PFSK-1 (cell line): ENCODE data around the gene PGLYRP2.

Experiments used
- FOXP2 ChIP-seq: optimal IDR thresholded peaks from 2 replicates; pipeline ENCODE3; 2011; ENCODE audit warnings: borderline replicate concordance, control low read depth, inconsistent platforms; ENCODE audit not compliant: insufficient read depth; ENCODE audit errors: extremely low read length, extremely low read depth
- POLR2AphosphoS5 ChIP-seq: IDR thresholded peaks from 2 replicates; pipeline ENCODE4 v1.6.1; 2012; ENCODE audit warnings: low read depth, mild to moderate bottlenecking, control low read depth, low read length, moderate library complexity
- REST ChIP-seq, 2 experiments: IDR thresholded peaks; 2 replicates each; pipeline versions ENCODE4 v1.6.1 to v1.8.0; 2011 to 2012; ENCODE audit warnings: low read depth in 2 of 2, low read length in 2 of 2, control low read depth in 1 of 2, inconsistent platforms in 1 of 2, mild to moderate bottlenecking in 1 of 2, moderate library complexity in 1 of 2; ENCODE audit not compliant: insufficient read depth in 1 of 2
- SIN3A ChIP-seq: IDR thresholded peaks from 2 replicates; pipeline ENCODE4 v1.6.1; 2012; ENCODE audit warnings: mild to moderate bottlenecking, low read length, moderate library complexity, borderline replicate concordance; ENCODE audit not compliant: insufficient read depth
- TAF1 ChIP-seq: IDR thresholded peaks from 2 replicates; pipeline ENCODE4 v1.6.1; 2012; ENCODE audit warnings: low read length, control low read depth, borderline replicate concordance; ENCODE audit not compliant: insufficient read depth

Gene PGLYRP2

GRCh38 chr19:15469513-15470297 is 9.6 kb downstream of the PGLYRP2 start:
- TF ChIP-seq REST (IDR thresholded peaks at IDR 0.05; ENCODE audit: insufficient read depth in 1 of 2, low read depth in 2 of 2, low read length in 2 of 2) (no peak), SIN3A (no peak), POLR2AphosphoS5 (no peak), TAF1 (no peak), FOXP2 (no peak)

GRCh38 chr19:15468675-15469512 is 10.4 kb downstream of the PGLYRP2 start:
- TF ChIP-seq TAF1 (no peak), SIN3A (no peak), FOXP2 (no peak), POLR2AphosphoS5 (no peak)

GRCh38 chr19:15467734-15468214 is 11.5 kb downstream of the PGLYRP2 start:
- TF ChIP-seq FOXP2, result no peak
- TF ChIP-seq POLR2AphosphoS5, result no peak
- no peak for TF ChIP-seq REST (IDR thresholded peaks at IDR 0.05; ENCODE audit: insufficient read depth in 1 of 2, low read depth in 2 of 2, low read length in 2 of 2)
- TF ChIP-seq TAF1, result no peak
- no peak for TF ChIP-seq SIN3A

- TF ChIP-seq REST (IDR thresholded peaks at IDR 0.05; ENCODE audit: insufficient read depth in 1 of 2, low read depth in 2 of 2, low read length in 2 of 2) (no peak), FOXP2 (no peak), POLR2AphosphoS5 (no peak), SIN3A (no peak), TAF1 (no peak)
These were observed 12.2 kb downstream of the PGLYRP2 start for GRCh38 chr19:15466851-15467733.

- TF ChIP-seq REST (IDR thresholded peaks at IDR 0.05; ENCODE audit: insufficient read depth in 1 of 2, low read depth in 2 of 2, low read length in 2 of 2) (no peak), FOXP2 (no peak)
These were observed 14.6 kb downstream of the PGLYRP2 start, which contains the start of gene RASAL3 for GRCh38 chr19:15464394-15465385. TSS of gene RASAL3 (minus strand) at chr19:15464544. CDS start at chr19:15464358, 186 bp downstream.
